NCI-H2171 (cell line): Measurements from ENCODE around the gene UBE2U.
"Not testable (repeated sequence)": the region's sequence is repeated elsewhere in the genome, so short reads cannot be mapped to it uniquely, and the experiment has no call there.

Source experiments
- DNase-seq: peaks from one replicate; lab custom pipeline; 2025; lab: John Stamatoyannopoulos, UW

Gene UBE2U

DNA sequence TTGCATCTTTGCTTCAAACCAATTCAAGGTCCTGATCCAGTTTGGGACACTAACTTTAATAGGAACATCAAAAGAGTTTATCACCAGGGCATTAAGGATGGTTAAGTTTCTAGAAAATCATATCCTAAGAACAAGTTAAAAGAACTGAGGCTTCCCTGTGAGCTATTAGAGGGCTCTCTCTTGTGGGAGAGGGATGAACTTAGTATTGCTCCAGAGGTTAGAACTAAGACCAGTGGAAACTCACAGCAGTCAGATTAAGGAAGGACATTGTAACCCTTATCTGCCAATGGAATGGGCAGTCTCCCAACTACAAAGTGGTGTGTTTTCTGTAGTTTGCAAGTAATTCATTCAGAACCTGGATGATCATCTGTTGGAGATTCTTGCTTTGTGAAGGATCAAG, 36.8 kb downstream of the UBE2U start:
- no peak for DNase-seq

DNA sequence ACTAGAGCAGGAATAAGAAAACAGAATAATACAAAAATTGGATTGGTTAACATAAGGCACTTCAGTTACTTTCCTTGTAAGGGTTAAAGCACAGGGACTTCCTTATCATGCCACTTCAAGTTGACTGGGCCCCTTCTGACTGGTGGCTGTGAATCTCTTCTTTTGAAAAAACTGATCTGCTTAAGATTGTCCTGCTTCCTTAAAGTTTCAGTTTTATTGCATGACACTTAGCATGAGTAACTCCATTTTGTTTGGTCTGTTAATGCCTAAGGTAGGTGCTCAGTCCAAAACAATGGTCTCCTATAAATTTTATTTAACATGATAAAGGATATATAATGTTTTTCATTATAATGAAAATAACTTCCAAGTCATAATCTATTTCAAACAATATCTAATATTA, 37.6 kb downstream of the UBE2U start:
- no peak for DNase-seq

DNA sequence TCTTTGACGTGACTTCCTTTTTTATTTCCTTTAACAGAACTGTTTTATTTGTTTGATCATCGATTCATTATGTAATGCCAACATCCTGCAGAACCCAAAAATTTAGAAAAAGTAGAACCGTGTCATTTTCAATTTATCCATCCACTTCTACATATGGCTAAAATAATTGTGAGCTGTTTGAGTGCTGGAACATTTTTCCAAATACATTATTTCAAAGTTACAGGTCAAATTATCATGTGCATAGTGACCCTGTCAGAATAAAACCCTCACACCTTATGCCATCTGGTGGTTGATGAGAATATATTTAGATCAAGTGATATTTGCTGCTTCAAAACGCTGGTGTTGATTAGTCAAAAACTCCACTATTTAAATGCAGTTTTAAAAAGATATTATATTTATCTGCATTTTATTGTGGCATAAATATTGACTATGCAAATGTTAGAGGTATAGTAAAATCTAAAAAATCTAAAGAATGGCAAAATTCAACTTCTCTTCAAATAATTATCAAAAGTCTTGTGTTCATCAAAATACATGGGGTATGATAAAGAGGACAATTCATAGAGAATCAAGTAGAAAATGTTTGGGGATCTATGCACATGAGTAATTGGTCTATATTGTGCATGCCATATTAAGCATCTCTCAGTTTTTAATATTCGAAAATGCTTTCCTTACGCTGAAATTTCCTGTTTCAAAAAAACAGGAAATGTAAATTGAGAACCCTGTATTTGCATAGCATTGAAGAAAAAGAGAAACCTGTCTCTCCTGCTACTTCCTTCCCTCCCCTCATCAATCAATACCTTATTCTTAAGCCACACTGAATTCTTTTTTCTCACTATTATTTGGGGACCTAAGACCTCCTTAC, 39.7 kb downstream of the UBE2U start:
- peak; percentile 55 for DNase-seq

DNA sequence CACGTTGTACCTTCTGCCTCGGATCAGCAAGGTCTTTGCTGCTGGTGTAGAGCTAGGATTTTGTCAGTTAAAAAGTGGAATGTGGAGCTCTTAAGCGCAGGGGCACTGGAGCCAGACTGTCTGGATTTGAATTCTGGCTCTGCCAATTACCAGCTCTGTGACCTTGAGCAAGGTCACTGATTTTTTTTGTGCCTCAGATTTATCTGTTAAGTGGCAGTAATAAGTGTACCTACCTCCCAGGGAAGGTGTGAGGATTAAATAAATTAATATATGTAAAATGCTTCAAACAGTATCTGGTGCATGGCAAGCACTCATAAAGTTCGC, 40.3 kb downstream of the UBE2U start:
- peak; percentile 32 for DNase-seq

DNA sequence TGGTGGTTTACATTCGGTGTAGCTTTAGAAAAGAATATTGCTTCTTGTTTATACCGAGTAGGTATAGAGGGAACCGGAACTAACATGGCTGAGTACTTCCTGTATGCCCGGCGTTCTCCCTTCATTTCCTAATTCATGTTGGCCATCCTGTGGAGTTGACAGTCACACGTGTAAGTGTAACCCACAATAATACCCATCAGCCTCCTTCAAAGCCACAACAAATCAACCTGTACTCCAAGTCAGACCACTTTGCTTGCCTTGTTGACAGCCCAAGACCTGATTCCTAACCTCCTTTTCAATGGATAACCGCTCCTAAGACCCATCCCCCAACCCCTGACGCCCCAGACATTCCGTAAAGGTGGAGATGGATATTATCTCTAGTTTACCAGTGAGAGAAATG, 42.1 kb downstream of the UBE2U start:
- DNase-seq, result no peak

DNA sequence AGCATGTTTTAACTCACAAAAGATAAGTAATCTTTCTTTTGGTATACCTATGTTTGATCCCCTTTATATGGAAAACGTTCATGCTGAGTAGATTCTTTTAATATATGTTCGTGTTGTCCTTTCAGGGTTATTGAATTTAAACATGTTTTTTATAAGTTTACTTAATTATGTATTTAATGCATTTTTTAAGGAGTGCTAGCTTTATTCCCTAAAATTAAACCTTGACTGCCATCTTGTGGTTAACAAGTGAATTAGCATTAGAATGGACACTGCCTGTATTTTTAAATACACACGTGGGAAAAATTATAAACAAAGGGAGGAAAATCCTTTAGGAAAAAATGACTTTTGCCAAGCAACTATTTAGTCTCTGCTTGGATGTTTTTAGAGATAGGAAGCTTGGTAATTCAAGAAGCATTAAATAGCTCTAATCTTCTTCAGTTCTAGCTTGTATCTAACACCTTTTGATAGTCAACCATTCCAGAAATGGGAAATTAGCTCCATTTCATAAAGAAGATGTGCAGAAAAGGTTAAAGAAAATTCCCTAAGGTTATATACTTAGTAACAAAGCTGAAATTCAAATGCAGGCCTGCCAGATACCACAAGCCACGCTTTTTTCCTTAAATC, 43.0 kb downstream of the UBE2U start:
- peak; percentile 52 for DNase-seq

DNA sequence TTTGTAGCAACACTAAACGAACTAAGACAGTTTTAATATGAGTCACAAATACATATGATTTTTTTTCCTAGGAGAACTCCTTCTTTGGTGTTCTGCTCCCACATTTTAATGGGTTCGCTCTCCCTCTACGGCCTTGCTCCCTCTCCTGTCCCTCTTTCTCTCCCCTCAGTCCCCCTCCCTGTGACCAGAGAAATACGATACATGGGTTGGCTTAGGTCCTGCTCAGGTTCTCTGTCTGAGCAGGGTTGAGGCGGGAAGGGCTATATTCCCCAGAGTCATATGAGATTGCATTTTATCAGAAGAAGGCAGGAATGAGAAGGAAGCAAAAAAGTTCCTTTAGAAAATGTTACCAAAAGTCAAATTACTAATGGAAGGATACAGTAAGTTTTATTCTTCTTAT, 44.6 kb downstream of the UBE2U start:
- peak; percentile 87 for DNase-seq

DNA sequence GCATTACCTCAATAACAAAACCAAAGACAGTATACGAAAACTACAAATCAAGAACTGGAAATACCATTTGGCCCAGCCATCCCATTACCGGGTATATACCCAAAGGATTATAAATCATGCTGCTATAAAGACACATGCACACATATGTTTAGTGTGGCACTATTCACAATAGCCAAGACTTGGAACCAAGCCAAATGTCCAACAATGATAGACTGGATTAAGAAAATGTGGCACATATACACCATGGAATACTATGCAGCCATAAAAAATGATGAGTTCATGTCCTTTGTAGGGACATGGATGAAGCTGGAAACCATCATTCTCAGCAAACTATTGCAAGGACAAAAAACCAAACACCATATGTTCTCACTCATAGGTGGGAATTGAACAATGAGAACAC, 47.0 kb downstream of the UBE2U start:
- DNase-seq, result not testable (repeated sequence)

DNA sequence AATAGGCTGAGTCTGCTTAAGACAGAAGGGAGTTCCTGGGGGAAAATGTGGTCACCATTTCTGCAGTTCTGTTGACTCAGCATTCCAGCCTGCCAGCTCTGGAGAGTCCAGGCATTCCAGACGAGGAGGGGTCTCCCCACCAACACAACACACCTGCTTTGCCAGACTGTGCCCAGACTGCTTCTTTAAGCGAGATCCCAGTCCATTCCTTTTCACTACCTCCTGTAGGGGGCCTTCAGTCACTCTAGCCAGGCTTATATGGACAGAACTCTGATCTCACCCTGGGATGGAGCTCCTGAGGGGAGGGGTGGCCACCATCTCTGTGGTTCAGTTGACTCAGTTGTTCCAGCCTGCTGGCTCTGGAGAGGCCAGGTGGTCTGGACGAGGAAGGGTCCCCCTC, 48.5 kb downstream of the UBE2U start:
- DNase-seq, result no peak

DNA sequence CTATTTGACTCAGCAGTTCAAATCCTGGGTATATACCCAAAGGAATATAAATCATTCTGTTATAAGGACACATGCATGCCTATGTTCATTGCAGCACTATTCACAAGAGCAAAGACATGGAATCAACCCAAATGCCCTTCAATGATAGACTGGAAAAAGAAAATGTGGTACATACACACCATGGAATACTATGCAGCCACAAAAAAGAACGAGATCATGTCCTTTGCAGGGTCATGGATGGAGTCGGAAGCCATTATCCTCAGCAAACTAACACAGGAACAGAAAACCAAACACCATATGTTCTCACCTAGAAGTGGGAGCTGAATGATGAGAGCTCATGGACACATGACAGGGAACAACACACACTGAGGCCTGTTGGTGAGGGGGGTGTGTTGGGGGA, 53.8 kb downstream of the UBE2U start:
- not testable (repeated sequence) for DNase-seq

DNA sequence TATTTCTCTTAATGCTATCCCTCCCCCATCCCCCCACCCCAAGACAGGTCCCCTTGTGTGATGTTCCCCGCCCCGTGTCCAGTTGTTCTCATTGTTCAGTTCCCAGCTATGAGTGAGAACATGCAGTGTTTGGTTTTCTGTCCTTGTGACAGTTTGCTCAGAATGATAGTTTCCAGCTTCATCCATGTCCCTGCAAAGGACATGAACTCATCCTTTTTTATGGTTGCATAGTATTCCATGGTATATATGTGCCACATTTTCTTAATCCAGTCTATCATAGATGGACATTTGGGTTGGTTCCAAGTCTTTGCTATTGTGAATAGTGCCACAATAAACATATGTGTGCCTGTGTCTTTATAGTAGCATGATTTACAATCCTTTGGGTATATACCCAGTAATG, 55.0 kb downstream of the UBE2U start:
- not testable (repeated sequence) for DNase-seq

DNA sequence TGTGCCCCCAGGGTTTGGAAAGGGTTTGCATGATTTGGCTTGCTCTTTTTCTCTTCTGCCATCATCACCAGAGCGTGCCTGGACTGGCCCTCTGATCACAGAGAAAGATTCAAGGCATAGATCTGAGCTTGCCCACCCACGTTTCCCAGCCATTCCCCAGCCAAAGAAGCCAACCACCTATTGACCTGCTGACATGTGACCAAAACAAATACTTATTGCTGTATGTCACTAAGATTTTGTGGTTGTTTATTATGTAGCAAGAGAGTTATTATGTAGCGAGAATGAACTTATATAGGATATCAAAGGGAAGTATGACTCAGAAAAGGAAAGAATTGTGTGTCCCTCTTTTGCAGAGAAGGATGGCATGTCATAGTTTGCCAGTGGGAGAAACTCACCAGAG, 59.9 kb downstream of the UBE2U start:
- DNase-seq, result no peak

DNA sequence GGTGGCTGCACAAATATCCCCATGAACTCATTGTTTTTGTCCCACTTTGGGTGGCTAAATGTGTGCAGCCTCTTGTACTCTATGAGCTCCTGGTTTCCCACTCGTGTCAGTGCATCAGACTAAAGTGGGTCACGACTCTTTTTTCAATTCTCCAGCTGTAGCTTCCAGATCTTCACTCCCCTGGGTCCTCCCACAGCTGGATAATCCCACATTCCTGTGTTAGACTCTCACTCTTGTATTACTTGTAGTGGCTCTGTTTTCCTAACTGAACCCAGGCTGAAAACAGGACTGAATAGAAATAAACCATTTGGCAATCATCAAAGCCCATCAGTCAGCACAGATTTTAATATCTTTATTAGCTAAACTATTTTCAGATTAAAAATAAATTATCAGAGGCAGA, 60.4 kb downstream of the UBE2U start:
- DNase-seq, result no peak

DNA sequence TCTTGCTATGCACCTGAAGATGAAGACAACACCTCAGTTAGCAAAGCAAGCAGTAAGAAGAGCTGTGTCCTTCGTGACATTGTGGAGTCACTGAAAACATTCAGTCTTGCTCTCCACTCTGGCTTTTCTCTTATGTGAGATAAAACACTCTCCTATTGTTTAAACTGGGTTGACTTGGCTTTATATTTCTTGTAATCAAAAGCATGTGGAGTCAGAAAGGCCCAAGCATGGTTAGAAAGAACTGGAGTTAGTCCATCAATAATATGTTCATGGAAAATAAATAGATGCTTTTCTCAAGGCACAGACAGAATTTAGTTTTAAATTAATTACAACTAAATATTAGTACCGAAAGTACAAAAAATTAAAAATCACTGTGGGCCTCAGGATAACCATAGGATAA, 61.7 kb downstream of the UBE2U start:
- no peak for DNase-seq

DNA sequence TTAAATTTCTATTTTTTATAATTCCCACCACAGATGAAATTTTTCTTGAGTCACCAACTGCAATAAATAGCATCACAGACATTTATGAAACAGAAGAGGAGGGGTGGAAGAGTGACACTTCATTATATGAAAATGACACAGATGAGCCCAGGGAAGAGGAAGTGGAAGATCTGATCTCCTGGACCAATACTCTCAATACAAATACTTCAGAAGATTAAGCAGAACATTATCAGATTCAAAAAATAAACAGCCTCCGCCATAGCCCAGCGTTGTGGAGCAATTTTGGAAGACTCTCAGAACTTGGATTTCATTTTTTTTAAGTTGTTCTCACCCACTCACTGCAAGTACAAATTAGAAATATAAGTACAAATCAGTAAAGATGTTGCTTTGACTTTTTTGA, 63.6 kb downstream of the UBE2U start:
- no peak for DNase-seq

DNA sequence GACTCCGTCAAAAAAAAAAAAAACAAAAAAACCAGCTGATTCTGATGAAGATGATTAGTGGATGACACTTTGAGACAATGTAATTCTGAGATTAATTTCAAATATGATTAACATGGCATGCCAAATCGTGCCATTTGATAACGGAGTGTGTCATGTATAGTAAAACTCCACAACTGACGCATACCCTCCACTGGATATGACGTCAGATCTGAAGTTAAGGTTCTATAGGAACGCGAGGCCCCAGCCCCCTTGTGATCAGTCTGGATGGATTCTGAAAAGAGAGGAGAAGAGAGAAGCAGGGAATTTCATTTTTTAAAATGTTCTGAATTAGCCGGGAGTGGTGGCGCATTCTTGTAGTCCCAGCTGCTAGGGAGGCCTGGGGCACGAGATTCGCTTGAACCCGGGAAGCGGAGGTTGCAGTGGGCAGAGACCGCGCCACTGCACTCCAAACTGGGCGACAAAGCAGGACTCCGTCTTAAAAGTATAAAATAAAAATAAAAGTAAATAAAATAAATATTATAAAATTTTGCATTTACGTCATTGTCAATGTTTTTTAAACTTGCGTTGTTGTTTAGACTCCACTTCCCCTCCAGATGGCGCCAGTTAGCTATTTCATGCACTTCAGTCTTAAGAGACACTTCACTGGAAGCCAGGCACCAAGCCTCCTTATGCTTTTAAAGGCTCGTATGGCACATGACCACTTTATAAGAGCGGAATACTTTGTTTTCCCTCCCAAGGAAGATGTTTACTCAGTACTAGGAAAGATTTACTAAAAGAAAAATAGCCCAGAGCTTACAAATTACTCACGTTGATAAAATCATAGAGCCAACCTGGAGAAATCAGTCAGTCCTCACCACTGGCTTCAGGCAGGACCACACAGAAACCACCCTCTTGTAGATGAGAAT, 65.5 kb downstream of the UBE2U start:
- peak; percentile 74 for DNase-seq

DNA sequence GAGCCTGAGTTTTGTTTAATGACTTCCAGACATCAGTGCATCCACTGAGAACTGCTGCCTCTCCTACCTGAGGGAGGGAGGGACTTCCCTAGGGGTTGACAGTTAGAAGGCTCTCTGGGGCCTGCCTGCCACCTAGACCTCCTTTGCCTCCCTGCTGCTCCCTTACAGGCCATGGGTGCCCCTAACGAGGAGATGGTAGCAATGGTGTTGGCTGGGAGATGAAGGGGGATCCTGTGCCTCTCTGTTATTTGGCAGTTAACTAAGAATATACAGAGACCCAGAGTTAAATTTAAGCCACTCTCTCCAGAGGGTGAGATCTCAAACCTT, 66.1 kb downstream of the UBE2U start:
- no peak for DNase-seq

DNA sequence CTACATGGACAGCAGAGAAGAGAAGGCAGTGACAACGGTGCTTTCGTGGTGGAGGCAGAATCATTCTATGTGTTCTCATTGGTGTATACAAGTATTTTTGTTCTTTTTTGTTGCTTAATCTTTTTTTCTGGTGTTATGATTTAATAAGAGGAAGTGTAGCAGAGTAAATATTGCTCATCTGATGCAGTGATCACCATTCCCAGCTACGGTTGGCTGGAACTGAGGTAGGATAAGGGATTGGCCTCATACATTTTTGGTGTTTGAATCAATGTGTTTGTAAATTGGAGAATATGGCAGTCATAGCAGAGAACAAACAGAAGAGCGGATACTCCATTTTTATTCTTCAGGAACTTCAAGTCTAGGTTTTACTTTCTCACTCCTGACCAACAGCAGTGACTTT, 76.6 kb downstream of the UBE2U start:
- DNase-seq, result no peak

DNA sequence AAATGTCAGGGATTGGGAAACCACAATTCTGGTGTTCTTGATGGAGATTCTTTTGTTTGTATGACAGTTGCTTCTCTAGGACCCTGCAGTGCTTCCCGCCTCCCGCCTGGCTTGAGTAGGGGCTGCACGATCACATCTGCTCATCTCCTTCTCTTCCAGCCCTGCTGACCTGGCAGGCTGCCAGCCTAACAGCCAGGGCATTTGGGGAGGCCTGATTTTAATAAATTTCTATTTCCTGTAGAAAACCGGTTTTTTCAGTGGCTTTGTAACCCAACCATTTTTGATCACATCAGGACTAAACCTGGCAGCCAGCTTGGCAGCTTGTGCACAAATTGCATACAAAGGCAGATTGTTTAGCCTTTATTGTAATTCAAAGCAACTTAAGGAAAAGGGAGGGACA, 78.9 kb downstream of the UBE2U start:
- DNase-seq, result peak; percentile 81

DNA sequence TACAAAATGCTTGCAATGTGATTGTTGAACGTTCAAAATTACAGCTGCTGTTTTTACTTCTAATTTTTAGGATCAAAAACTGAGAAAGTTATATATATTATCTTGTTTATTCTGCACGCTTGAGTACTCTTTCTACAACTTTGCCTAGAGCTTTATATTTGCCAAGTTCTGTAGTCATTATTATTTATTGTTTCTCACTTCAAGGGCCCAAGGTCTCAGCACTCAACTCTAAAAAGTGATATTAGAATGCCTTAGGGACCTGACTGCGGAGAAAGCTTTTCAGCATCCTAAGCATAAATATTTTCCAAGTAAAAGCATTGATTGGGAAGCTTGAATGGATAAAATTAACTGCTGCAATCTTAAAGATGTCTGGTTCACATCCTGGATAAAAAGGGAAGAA, 83.6 kb downstream of the UBE2U start:
- no peak for DNase-seq

DNA sequence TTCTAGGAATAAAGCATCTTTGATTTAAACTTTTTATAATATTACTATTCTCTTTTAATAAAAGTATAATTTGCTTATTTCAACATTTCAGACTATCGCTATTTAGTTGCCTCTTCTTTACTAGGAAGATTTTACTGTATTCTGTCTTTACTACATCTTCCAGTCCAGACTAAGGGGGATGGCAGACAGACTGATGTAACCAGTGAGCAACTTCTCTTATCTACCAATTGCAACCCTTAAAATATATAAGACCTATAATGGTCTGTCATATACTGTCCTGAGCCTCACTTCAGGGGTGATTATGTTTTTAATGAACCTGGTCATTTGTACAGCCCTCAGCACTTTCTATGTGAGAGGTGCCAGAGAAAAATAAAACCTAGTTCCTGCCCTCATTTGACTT, 87.0 kb downstream of the UBE2U start:
- no peak for DNase-seq

DNA sequence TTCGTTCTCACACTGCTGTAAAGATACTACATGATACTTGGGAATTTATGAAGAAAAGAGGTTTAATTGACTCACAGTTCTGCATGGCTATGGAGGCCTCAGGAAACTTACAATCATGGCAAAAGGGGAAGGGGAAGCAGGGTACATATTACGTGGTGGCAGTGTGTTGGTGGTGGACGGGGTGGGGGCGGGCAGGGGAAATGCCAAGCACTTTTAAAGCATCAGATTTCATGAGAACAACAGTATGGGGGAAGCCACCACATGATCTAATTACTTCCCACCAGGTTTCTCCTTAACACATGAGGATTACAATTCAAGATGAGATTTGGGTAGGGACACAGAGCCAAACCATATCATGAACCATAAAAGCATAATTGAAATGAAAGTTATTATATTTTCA, 88.5 kb downstream of the UBE2U start:
- no peak for DNase-seq

DNA sequence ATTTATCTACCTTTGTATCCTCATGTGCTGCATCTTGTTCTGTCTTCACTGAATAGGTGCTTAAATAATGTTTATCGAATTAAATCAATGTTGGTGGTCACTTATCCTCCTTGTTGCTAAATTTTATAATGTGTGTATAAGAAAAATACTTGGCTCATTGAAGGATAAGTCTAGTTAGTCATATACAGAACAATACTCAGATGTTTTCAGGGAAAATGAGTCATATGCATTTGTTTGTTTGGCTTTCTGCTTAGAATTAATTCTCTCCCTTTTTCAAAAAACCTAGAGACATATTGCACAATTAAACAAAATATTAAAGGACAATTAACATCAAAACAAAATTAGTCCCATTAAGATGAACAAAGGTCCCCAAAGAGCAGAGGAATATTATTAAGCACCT, 89.0 kb downstream of the UBE2U start:
- DNase-seq, result no peak
